GM12878 (cell line): ENCODE results near the gene BRINP3. TPM values are rescaled to one million over a fixed set of nuclear protein-coding genes. Genes with fewer than 3 reads are reported as not detected.

Experiments
- ATAC-seq: fragments of 200-7000 bp; cut with Tn5 transposase; 3 replicates; pipeline ENCODE4 v1.9.1; 2020; ENCODE audit warnings: mild to moderate bottlenecking, moderate library complexity
- BruUV-seq: library from RNA; stranded (reverse); fragments of 400-500 nt; replicated peaks from 2 replicates; lab custom pipeline; 2021; lab: Mats Ljungman, UMichigan
- CTCF ChIA-PET: fragments of 300-600 bp; sonication (Branson Sonifier 250); formaldehyde crosslinking; extraction: SDS; loops from one replicate; lab custom pipeline; 2021; ENCODE audit warnings: inconsistent platforms; lab: Yijun Ruan, JAX
- POLR2A ChIA-PET: fragments of 350-600 bp; formaldehyde crosslinking; extraction: SDS; loops from one replicate; lab custom pipeline; 2021; ENCODE audit warnings: inconsistent platforms; lab: Charles Lee
- RAD21 ChIA-PET: fragments of 300-600 bp; sonication (Branson Sonifier 250); formaldehyde crosslinking; loops from one replicate; lab custom pipeline; 2023; ENCODE audit warnings: antibody characterized with exemption; ENCODE audit not compliant: unreplicated experiment; lab: Charles Lee
- SMC1A ChIA-PET: fragments of 300-600 bp; sonication (Branson Sonifier 250); formaldehyde crosslinking; loops from one replicate; lab custom pipeline; 2023; ENCODE audit not compliant: unreplicated experiment, uncharacterized antibody; lab: Charles Lee
- DNase-seq: peaks from one replicate; pipeline ENCODE4 v3.0.0-alpha.2; 2011; ENCODE audit warnings: low read depth, low spot score
- FAIRE-seq: peaks from 3 replicates; lab custom pipeline; 2011; peaks lifted over from hg19 to GRCh38; lab: Jason Lieb, UNC
- H2AFZ ChIP-seq: 2 replicates; pipeline ENCODE4 v1.6.0; 2011; ENCODE audit warnings: low read depth, low read length, control low read depth; ENCODE audit not compliant: control insufficient read depth
- H3K27ac ChIP-seq: 2 replicates; pipeline ENCODE4 v1.5.1; 2011; ENCODE audit warnings: control low read depth; ENCODE audit not compliant: control insufficient read depth, insufficient read depth
- H3K27me3 ChIP-seq, 2 experiments: replicated peaks in 1 of 2; 2 replicates each; pipeline versions ENCODE4 v1.6.0 to v1.6.1; 2011; ENCODE audit warnings: low read length in 1 of 2; ENCODE audit not compliant: control insufficient read depth in 2 of 2, insufficient read depth in 2 of 2
- H3K36me3 ChIP-seq, 2 experiments: 2 replicates each; pipeline ENCODE4 v1.5.1; 2011; ENCODE audit warnings: low read length in 1 of 2; ENCODE audit not compliant: control insufficient read depth in 2 of 2, insufficient read depth in 2 of 2
- H3K4me1 ChIP-seq: 2 replicates; pipeline ENCODE4 v1.6.1; 2011; ENCODE audit warnings: mild to moderate bottlenecking, low read length, moderate library complexity, mixed read lengths; ENCODE audit not compliant: control insufficient read depth, insufficient read depth
- H3K4me2 ChIP-seq: 2 replicates; pipeline ENCODE4 v1.6.0; 2011; ENCODE audit warnings: control low read depth; ENCODE audit not compliant: control insufficient read depth, insufficient read depth
- H3K4me3 ChIP-seq: fragments of 200-600 bp; sonication (generic); 2 replicates; pipeline ENCODE4 v1.5.1; 2016
- H3K79me2 ChIP-seq: 2 replicates; pipeline ENCODE4 v1.6.0; 2011; ENCODE audit warnings: low read length; ENCODE audit not compliant: control insufficient read depth, insufficient read depth
- H3K9ac ChIP-seq: 2 replicates; pipeline ENCODE4 v1.8.0; 2011; ENCODE audit warnings: low read length, control low read depth, mixed read lengths; ENCODE audit not compliant: control insufficient read depth, insufficient read depth
- H3K9me3 ChIP-seq: replicated peaks from 3 replicates; pipeline ENCODE4 v1.5.1; 2011; ENCODE audit warnings: mild to moderate bottlenecking, low read length; ENCODE audit not compliant: control insufficient read depth, insufficient read depth
- H4K20me1 ChIP-seq: 2 replicates; pipeline ENCODE4 v1.6.0; 2011; ENCODE audit not compliant: control insufficient read depth, insufficient read depth
- BCL11A ChIP-seq: IDR thresholded peaks from 2 replicates; pipeline ENCODE4 v1.6.1; 2011; ENCODE audit warnings: low read depth, low read length
- CBFB ChIP-seq: IDR thresholded peaks from 2 replicates; pipeline ENCODE4 v1.6.1; 2016; ENCODE audit warnings: antibody characterized with exemption, low read depth
- CHD1 ChIP-seq: IDR thresholded peaks from 2 replicates; pipeline ENCODE4 v1.6.1; 2012; ENCODE audit warnings: low read depth, low read length, improper control_type of control experiment
- EED ChIP-seq: sonication (generic); IDR thresholded peaks from 2 replicates; pipeline ENCODE4 v1.6.1; 2016; ENCODE audit warnings: antibody characterized with exemption, low read depth
- ETV6 ChIP-seq, 2 experiments: fragments of 450-650 bp in 1 of 2; IDR thresholded peaks in 1 of 2; conservative IDR thresholded peaks in 1 of 2; 2 replicates each; pipeline ENCODE4 v1.6.1; 2014; ENCODE audit warnings: antibody characterized with exemption in 1 of 2, borderline replicate concordance in 1 of 2, low read depth in 1 of 2, mild to moderate bottlenecking in 1 of 2, moderate library complexity in 1 of 2
- FOXM1 ChIP-seq: IDR thresholded peaks from 2 replicates; pipeline ENCODE4 v1.6.1; 2012; ENCODE audit warnings: low read depth, mild to moderate bottlenecking, inconsistent platforms, low read length, moderate library complexity
- IKZF2 ChIP-seq, 2 experiments: fragments of 450-650 bp; IDR thresholded peaks; 2 replicates each; pipeline ENCODE4 v1.6.1; 2017; ENCODE audit warnings: mild to moderate bottlenecking in 2 of 2, moderate library complexity in 2 of 2
- LARP7 ChIP-seq: fragments of 450-650 bp; IDR thresholded peaks from 2 replicates; pipeline ENCODE4 v1.6.1; 2017; ENCODE audit warnings: mild to moderate bottlenecking
- MTA3 ChIP-seq: IDR thresholded peaks from 2 replicates; pipeline ENCODE4 v1.6.1; 2012; ENCODE audit warnings: low read length, inconsistent platforms, borderline replicate concordance
- NRF1 ChIP-seq: conservative IDR thresholded peaks from 2 replicates; pipeline ENCODE4 v1.6.1; 2011; ENCODE audit warnings: mild to moderate bottlenecking, low read depth, low read length, improper control_type of control experiment
- RELA ChIP-seq: fragments of 450-650 bp; IDR thresholded peaks from 2 replicates; pipeline ENCODE4 v1.8.0; 2014; ENCODE audit warnings: borderline replicate concordance; ENCODE audit not compliant: partially characterized antibody
- SMC3 ChIP-seq: IDR thresholded peaks from 2 replicates; pipeline ENCODE4 v1.6.1; 2011; ENCODE audit warnings: low read length, improper control_type of control experiment, borderline replicate concordance
- SREBF1 ChIP-seq: IDR thresholded peaks from 2 replicates; pipeline ENCODE4 v1.6.1; 2012; ENCODE audit warnings: mild to moderate bottlenecking, low read length
- SUPT20H ChIP-seq: IDR thresholded peaks from 2 replicates; pipeline ENCODE4 v1.6.1; 2011; ENCODE audit warnings: low read depth, mild to moderate bottlenecking, low read length, moderate library complexity, borderline replicate concordance; ENCODE audit not compliant: control insufficient read depth
- ZNF274 ChIP-seq: IDR thresholded peaks from one replicate; pipeline ENCODE4 v1.8.0; 2011; ENCODE audit not compliant: insufficient read length, insufficient read depth
- ZNF592 ChIP-seq: fragments of 450-650 bp; IDR thresholded peaks from 2 replicates; pipeline ENCODE4 v1.6.1; 2017; ENCODE audit warnings: mild to moderate bottlenecking, moderate library complexity
- WGBS: methylation state at CpG from one replicate; pipeline ENCODE4 v1.1.6; 2016; ENCODE audit warnings: low lambda C conversion rate; ENCODE audit not compliant: insufficient replicate concordance, insufficient coverage; ENCODE audit errors: missing lambda C conversion rate; 5-methylcytosine and 5-hydroxymethylcytosine counted together
- in situ Hi-C: fragments of 300-500 bp; cut with MboI; formaldehyde crosslinking; loops from 9 replicates; pipeline ENCODE4 v1.14.3; 2018; ENCODE audit warnings: mixed read lengths
- intact Hi-C: fragments of 100-400 bp; cut with micrococcal nuclease; formaldehyde crosslinking; loops from one replicate; pipeline ENCODE4 v1.14.2; 2022; ENCODE audit not compliant: unreplicated experiment
- polyA plus RNA-seq, 11 experiments: library from polyadenylated mRNA; depleted of rRNA in 4 of 11; unstranded in 6 of 11; stranded (reverse) in 5 of 11; fragments of >200 nt; fragmentation: Nextera tagmentation in 4 of 11; fragmentation: Illumina TruSeq in 1 of 11; extraction: Ambion mirVana in 4 of 11; extraction: Trizol in 1 of 11; gene quantifications; 1 replicate in 1 of 11; 2 replicates in 10 of 11; pipeline versions ENCODE4 v1.2.1 to v1.2.3, GENCODE V29; 2011 to 2016; ENCODE audit warnings: inconsistent platforms in 2 of 11, missing spikeins in 2 of 11, low read depth in 1 of 11
- total RNA-seq, 4 experiments: library from RNA; depleted of rRNA in 3 of 4; stranded (reverse); fragments of >200 nt in 3 of 4; fragmentation: Illumina TruSeq in 1 of 4; extraction: Trizol in 1 of 4; gene quantifications; 2 replicates each; pipeline versions ENCODE4 v1.2.1 to v1.2.3, GENCODE V29; 2013 to 2021

BRINP3 gene
- total and polyA plus RNA-seq, 10 of the 15 experiments (the other 5 are each of a cell fraction or from before 2014, with no cell fraction given) = under 0.01 TPM; not detected in 9

GRCh38 chr1:190258003-190258402 is 219.7 kb downstream of the BRINP3 start:
- Histone ChIP-seq H4K20me1 (no peaks in the 10 kb centered on the region), H3K36me3 (no peaks in the 10 kb centered on the region), H3K9ac (no peak overlapping the region), H2AFZ (no peak overlapping the region), H3K79me2 (no peaks in the 10 kb centered on the region), H3K4me1 (no peaks in the 10 kb centered on the region), H3K4me2 (no peak overlapping the region), H3K27me3 (no peaks in the 10 kb centered on the region), H3K27ac (no peak overlapping the region), H3K9me3 (no peaks in the 10 kb centered on the region), H3K4me3 (no peak overlapping the region)
- ATAC-seq (no peak), FAIRE-seq (no peak), DNase-seq (no peak)
- WGBS = 21% methylated on average over 6 of the region's 6 CpGs
- in situ Hi-C loops (no loop called here), intact Hi-C loops (no loop called here)
- BruUV-seq = no TSS peak
- POLR2A ChIA-PET = no interaction called here
- CTCF ChIA-PET = no interaction called here
- RAD21 ChIA-PET = no interaction called here
- no peak for TF ChIP-seq BCL11A
- TF ChIP-seq IKZF2 (IDR thresholded peaks at IDR 0.05) = no peak
- no peak for TF ChIP-seq SUPT20H
- TF ChIP-seq ETV6 (conservative IDR thresholded peaks at IDR 0.05 in 1 of 2, IDR thresholded peaks at IDR 0.05 in 1 of 2; ENCODE audit: borderline replicate concordance in 1 of 2, low read depth in 1 of 2) = no peak
- no peak for TF ChIP-seq EED
- TF ChIP-seq SREBF1 = no peak
- TF ChIP-seq CBFB = no peak
- no peak for TF ChIP-seq RELA
- no peak for TF ChIP-seq CHD1
- no peak for TF ChIP-seq LARP7
- no peak for TF ChIP-seq NRF1
- TF ChIP-seq ZNF274 = no peak
- TF ChIP-seq MTA3 = no peak
- no peak for TF ChIP-seq FOXM1
- no peak for TF ChIP-seq SMC3
- no peak for TF ChIP-seq ZNF592
- SMC1A ChIA-PET = no interaction called here
